Measurements from ENCODE around the gene HOTAIR.
A peak's percentile ranks its signal among the peaks of the same experiment; 100 is the strongest.

The HOTAIR gene

DNA sequence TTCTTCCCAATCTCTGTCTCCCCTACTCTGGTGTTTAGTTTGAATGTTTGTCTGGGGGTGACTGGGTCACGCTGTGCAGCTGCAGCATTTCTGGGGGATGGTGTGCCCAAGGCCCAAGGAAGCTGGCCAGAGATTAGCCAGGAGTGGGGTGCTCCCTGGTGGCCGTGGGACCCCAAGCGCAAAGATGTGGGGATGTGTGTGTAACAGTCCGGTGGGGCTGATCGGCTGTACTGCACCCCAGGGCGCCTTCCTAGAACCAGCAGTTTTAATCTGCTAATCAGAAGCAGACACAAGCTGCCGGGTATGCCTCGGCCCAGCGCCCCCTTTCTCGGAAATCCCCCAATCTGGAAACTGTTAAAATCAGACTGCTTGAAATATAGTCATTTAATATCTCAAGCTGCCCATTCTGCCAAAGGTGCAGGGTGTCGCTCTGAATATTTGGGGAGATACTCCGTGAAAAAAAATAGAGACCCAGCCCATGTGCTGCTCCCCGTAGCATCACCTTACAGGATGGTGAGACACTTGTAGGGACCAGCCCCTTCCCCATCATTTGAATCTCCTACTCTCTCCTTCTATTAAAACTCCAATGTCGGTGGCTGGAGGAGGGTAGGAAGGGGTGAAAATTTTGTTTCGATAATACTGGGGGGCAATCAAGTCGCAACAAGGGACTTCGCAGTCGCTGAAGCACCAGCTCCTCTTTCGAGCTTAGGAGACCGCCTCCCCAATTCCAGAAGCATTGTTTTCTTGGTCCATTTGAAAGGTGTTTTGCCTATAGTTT is 29.5 kb upstream of the HOTAIR start:
- no peak overlapping the region for H3K4me3 ChIP-seq (replicated peaks; ENCODE audit: low read depth, low read length)
- no peaks in the 10 kb centered on the region for H3K36me3 ChIP-seq (ENCODE audit: control insufficient read depth, insufficient read depth, low read length)
- DNase-seq (ENCODE audit: extremely low read depth, insufficient read length) = no peak
- no peaks in the 10 kb centered on the region; the same call in 1 of the 2 replicates for H3K27me3 ChIP-seq (replicated peaks; ENCODE audit: control insufficient read depth, insufficient read depth, low read length)
- TF ChIP-seq, protein P1, sequence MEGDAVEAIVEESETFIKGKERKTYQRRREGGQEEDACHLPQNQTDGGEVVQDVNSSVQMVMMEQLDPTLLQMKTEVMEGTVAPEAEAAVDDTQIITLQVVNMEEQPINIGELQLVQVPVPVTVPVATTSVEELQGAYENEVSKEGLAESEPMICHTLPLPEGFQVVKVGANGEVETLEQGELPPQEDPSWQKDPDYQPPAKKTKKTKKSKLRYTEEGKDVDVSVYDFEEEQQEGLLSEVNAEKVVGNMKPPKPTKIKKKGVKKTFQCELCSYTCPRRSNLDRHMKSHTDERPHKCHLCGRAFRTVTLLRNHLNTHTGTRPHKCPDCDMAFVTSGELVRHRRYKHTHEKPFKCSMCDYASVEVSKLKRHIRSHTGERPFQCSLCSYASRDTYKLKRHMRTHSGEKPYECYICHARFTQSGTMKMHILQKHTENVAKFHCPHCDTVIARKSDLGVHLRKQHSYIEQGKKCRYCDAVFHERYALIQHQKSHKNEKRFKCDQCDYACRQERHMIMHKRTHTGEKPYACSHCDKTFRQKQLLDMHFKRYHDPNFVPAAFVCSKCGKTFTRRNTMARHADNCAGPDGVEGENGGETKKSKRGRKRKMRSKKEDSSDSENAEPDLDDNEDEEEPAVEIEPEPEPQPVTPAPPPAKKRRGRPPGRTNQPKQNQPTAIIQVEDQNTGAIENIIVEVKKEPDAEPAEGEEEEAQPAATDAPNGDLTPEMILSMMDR (IDR thresholded peaks at IDR 0.05; ENCODE audit: insufficient read depth, low read length, poor library complexity, severe bottlenecking) = peak; percentile 11

DNA sequence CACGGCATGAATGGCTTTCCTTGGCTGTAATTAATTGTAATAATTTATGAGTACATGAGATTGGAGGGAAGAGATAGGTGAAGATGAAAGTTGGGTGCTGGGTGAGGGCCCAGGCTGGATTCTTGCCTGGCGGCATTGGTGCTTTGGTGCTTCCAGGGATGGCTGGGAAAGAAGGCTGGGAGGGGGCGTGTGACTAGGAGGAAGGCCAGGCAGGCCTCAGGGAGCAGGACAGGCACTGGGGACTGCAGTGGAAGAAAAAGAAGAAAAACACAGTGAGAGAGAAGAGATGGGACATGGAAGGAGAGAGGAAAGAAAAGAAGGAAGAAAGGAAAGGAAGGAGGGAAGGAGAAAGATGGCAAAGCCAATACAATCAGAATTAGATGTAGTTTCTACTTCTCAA is 28.9 kb upstream of the HOTAIR start:
- no peak for DNase-seq (ENCODE audit: extremely low read depth, insufficient read length)
- Histone ChIP-seq H3K27me3 (replicated peaks; ENCODE audit: control insufficient read depth, insufficient read depth, low read length) (no peaks in the 10 kb centered on the region; the same call in 1 of the 2 replicates), H3K36me3 (ENCODE audit: control insufficient read depth, insufficient read depth, low read length) (no peaks in the 10 kb centered on the region), H3K4me3 (replicated peaks; ENCODE audit: low read depth, low read length) (no peak overlapping the region)
- TF ChIP-seq, protein P1 (IDR thresholded peaks at IDR 0.05; ENCODE audit: insufficient read depth, low read length, poor library complexity, severe bottlenecking) = no peak

DNA sequence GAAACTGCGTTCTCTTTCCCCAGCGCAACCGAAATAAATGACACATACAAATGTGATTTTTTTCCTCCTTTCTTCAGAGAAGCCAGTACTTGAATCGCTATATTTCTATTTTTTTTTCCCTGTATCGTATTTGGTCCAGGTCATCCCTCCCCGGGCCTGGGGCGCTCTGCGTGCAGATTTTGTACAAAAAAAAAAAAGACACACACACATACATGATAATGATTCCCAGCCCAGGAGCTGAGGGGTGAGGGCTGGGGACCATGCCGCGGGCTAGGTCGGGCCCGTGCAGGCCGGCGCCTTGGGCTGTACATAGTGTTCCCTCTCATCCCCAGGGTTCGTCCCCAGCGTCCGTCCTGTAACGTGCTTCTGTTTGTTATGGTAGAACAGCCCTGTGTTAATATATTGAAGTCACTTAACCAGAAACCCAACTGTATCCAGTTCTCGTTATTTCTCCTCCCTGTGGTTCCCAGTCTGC is 28.2 kb upstream of the HOTAIR start:
- Histone ChIP-seq H3K27me3 (replicated peaks; ENCODE audit: control insufficient read depth, insufficient read depth, low read length) (no peaks in the 10 kb centered on the region; the same call in 1 of the 2 replicates), H3K36me3 (ENCODE audit: control insufficient read depth, insufficient read depth, low read length) (no peaks in the 10 kb centered on the region), H3K4me3 (replicated peaks; ENCODE audit: low read depth, low read length) (no peak overlapping the region)
- TF ChIP-seq, protein P1 (IDR thresholded peaks at IDR 0.05; ENCODE audit: insufficient read depth, low read length, poor library complexity, severe bottlenecking) = no peak
- no peak for DNase-seq (ENCODE audit: extremely low read depth, insufficient read length)

DNA sequence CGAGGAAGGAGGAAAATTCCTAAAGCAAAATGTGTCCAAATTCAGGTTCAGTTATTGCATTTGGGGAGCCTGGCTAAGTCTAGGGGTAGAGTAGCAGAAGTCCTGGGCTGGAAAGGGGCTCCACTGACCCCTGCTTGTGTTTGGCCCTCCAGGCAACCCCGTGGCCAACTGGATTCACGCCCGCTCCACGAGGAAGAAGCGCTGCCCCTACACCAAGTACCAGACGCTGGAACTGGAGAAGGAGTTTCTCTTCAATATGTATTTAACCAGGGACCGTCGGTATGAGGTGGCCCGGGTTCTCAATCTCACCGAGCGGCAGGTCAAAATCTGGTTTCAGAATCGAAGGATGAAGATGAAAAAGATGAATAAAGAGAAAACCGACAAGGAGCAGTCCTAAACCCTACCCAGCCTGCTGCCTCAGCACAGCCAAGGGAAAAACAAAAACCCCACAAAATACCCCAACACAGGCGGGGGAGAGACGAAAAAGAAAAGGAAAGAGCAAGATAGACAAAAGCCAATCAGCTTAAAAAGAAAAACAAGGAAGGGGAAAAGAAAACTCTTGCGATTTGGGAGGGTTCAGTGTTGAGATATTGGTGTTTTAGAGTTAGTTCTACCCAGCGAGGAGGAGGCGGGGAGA is 27.6 kb upstream of the HOTAIR start:
- TF ChIP-seq, protein P1 (IDR thresholded peaks at IDR 0.05; ENCODE audit: insufficient read depth, low read length, poor library complexity, severe bottlenecking) = no peak
- Histone ChIP-seq H3K36me3 (ENCODE audit: control insufficient read depth, insufficient read depth, low read length) (no peaks in the 10 kb centered on the region), H3K27me3 (replicated peaks; ENCODE audit: control insufficient read depth, insufficient read depth, low read length) (no peaks in the 10 kb centered on the region; the same call in 1 of the 2 replicates), H3K4me3 (replicated peaks; ENCODE audit: low read depth, low read length) (no peak overlapping the region)
- no peak for DNase-seq (ENCODE audit: extremely low read depth, insufficient read length)

DNA sequence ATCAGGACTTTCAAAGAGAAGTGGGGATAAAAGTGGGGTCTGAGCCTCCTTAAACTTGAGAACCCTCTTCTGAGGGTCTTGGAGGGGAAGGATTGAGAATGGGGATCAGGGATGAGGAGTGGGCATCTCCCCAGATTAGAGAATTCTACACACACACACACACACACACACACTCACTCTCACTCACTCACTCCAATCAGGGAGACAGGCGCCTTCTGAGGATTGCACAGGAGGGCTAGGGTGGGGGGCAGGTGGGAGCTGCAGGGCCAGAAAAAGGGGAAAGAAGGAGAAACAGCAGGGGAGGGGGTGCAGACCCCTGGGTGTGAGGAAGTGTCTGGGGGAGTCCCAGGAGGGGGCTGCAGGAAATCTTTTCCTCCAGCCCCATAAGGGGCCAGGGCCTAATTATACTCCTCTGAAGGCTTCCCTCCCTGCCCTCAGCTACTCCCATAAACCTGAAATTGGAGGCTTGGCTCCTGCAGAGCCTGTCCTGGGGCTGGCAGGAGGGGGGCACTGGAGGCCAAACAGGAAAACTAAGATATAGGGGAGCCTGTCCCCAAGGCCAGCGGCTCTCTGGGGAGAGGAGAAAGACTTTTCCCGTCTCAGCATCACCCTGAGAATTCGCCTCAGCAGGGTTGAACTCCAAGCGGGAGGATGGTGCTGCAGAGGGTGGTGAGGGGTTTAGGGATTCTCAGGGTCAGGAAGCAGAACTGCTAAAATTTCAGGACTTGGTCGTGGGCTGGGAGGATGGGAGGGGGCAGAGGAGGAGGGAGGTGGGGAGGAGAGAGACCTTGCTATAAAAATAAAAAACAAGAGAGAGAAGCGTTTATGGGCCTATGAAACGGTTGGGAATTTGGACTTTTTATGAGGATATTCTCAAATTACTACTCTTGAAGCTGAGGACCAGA is 26.8 kb upstream of the HOTAIR start:
- Histone ChIP-seq H3K27me3 (replicated peaks; ENCODE audit: control insufficient read depth, insufficient read depth, low read length) (peaks cover 2% of the 10 kb centered on the region; the same call in 1 of the 2 replicates), H3K36me3 (ENCODE audit: control insufficient read depth, insufficient read depth, low read length) (no peaks in the 10 kb centered on the region), H3K4me3 (replicated peaks; ENCODE audit: low read depth, low read length) (no peak overlapping the region)
- DNase-seq (ENCODE audit: extremely low read depth, insufficient read length) = no peak
- TF ChIP-seq, protein P1 (IDR thresholded peaks at IDR 0.05; ENCODE audit: insufficient read depth, low read length, poor library complexity, severe bottlenecking) = no peak
